ENCODE data around the gene ARL6IP5.

- TF ChIP-seq EZH2 (IDR thresholded peaks at IDR 0.05) (no peak), POLR2AphosphoS5 (IDR thresholded peaks at IDR 0.05; ENCODE audit: borderline replicate concordance, low read depth, low read length) (no peak), FOXP2 (optimal IDR thresholded peaks at IDR 0.05; ENCODE audit: control extremely low read depth, extremely low read length, insufficient read depth) (no peak)
Measured at GRCh38 chr3:69137412-69137811, 52.7 kb downstream of the ARL6IP5 start.

Data from SK-N-MC (cell line).